Mucosa of gallbladder (tissue), 1 donor: ENCODE data around the gene KAT8. TPM values are rescaled to one million over a fixed set of nuclear protein-coding genes. Genes with fewer than 3 reads are reported as not detected.
"Not testable (repeated sequence)": the region's sequence is repeated elsewhere in the genome, so short reads cannot be mapped to it uniquely, and the experiment has no call there.

Experiments used
- DNase-seq: peaks from one replicate; pipeline ENCODE4 v3.0.0-alpha.2; 2020; ENCODE audit warnings: low spot score
- total RNA-seq: library from RNA; stranded (reverse); gene quantifications from one replicate; pipeline ENCODE4 v1.2.1, GENCODE V29; 2021
- donor health status: DM: no; HTN: no; CAD: no.

Gene KAT8
- total RNA-seq, 1 donor from 2014 or later = 67.2 TPM

DNA sequence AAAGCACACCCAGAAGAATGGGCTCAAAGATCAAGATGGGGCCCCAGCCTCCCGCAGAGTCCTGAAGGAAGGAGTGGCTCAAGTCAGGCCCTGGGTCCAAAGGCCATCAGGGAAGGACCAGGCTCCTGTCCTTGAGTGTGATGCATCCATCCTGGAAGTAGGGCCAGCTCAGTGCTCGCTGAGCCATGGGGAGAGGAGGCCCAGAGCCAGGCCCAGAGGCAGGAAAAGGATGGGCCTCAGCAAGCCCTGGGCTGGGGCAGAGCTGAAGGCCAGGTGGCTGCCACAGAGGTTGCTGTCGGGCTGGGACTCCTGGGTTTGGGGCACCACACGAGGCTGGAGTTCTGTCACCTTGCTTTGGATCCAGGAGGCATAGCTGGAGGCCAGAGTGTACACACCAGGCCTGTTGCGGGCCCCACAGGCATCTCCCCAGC is 14.4 kb downstream of the KAT8 start:
- peak; percentile 78 for DNase-seq

DNA sequence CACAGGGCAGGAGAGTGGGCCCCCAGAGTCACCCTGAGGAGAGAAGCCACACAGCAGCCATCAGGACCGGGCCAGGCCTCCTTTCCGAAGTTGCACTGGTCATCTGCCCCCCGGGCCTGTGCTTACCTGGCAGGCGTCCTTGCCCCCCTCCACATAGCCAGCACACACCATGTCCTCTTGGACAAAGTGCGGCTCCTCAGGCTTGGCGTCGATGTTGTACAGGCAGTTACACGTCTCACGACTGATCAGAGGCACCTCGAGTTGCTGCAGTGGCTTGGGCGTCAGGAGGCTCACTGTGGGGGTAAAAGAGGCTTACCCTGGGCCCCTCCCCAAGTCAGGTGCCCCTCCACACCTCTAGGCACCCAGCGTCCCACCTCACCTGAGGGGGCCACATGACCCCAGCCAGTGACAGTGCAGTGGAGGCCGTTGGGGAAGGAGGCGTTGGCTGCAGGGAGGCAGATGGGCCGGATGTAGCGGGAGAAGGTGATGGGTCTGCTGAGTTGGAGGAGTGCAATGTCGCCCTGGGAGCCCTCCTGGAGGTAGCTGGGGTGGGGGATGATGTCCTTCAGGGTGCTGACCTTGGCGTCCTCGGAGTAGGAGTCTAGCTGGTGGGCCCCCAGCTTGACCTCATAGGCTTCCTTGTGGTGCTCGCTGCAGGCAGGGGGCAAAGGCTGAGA is 15.0 kb downstream of the KAT8 start:
- DNase-seq = no peak

DNA sequence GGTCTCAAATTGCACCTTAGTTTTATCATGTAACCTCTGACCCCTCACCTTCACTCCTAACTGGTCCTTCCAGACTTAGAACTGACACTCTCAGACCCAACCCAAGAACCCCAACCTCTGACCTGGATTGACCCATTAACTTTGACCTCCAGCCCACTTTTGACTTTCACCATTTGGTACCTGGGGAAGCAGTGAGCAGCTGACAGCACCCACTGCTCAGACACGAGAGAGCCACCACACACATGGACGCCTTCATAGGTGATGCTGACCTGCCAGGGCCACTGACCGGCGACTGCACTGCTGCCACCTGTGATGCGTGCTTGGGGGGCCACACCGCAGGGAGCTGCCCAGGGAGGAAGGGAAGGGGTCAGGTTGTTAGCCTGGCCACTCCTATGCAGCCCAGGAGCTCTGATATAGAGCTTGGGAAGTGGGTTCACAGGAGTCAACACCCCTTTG is 15.6 kb downstream of the KAT8 start:
- no peak for DNase-seq

DNA sequence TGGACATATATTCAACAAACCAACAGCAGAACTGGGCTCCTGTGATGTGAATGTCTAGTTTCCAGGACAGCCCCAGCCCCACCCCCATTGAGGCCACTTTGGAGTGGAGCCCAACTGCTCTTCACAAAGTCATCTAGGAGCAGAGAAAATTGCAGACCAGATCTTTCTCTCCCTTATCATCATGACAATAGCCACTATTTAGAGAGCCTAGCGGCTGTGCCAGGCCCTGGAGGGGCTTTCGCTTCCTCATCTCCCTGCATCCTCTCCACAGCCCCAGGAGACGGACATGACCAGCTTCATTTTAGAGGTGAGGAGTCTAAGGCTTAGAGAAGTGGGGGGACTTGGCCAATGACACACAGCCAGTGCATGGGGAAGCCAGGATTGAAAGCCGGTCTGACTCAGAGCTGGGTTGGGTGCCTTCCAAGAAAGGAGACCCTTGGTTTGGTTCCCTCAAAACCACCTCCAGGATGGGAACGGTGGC is 16.7 kb downstream of the KAT8 start:
- no peak for DNase-seq

DNA sequence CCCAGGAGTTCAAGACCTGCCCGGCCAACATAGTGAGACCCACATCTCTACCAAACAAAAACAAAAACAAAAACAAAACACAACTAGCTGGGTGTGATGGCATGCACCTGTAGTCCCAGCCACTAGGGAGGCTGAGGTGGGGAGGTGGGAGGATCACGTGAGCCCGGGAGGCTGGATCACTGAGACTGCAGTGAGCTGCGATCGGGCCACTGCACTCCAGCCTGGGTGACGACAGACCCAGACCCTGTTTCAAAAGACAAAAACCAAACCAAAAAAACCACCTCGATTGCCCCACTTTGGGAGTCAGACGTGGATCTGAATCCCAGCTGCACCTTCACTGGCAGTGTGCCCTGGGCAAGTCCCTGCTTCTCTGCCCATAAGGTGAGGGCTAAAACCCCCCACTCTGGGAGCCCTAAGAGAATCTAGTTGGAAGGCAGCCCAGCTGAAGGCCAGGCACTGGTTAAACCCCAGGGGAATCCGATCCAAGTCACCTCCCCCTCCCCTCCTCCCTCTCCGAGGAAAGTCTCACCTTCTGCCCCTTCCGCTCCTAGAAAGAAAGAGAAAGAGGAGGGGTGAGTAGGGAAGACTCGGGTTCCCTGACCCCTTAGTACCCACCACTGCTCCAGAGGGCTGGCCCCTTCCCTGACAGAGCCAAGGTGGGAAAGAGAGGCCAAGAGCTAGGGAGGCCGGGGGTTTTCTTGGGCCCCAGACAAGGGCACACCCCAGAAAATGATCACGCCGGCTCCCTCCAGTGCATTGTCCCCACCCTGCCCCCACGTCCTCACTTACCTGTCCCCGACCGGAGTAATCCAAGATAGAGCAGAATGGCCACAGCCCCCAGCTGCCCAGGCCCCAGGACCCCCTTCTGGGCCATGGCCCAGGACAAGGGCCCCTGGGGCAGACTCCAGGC is 17.4 kb downstream of the KAT8 start:
- DNase-seq = peak; percentile 58

DNA sequence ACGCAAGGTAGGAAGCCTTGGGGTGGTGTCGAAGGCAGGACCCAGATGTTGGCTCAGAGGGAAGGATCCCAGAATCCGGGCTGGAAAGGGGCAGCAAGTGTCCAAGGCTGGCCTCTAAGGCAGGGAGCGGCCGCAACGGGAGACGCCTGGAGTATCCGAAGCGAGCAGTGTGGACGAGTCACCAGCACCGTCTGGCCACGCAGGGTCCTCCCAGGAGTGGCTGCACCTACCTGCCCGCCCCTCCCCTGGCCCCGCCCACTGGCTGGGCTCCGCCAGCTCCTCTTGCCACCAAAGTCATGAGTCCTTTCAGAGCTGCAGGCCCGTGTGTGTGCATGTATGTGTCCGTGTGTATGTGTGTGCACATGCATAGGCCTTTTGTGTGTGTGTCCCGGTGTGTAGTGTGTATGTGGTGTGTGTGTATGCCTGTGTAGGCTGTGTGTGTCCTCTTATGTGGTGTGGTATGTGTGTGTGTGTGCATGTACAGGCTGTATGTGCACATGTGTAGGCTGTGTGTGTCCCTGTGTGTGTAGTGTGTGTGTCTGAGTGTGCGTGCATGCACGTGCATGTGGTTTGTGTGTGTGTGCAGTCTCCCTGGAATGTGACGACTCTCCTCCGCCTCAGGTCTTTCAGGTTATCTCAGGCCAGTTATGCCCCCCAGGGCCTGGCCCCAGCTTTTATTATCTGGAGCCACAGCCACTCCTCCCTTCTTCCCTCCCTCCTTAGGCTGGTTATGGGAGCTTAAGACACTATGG is 18.2 kb downstream of the KAT8 start, which contains the start of gene PRSS8:
PRSS8 (minus strand) TSS at position 193 of the 752 bp plus-strand sequence. CDS start 229 bp downstream, outside the sequence.
- peak; percentile 91 for DNase-seq

DNA sequence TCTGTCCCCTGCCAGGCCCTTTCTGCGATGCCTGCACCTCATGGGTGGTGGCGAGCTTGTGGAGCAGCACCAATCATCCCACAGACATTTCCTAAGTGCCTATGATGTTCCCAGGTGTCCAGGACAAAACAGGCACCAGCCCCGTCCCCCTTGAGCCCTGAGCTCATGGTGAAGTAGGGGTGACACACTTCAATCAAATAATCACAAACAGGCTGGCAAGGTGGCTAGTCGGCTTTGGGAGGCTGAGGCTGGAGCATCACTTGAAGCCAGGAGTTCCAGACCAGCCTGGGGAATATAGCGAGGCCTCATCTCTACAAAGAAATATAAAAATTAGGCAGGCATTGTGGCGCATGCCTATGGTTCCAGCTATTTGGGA is 18.8 kb downstream of the KAT8 start:
- DNase-seq = no peak

DNA sequence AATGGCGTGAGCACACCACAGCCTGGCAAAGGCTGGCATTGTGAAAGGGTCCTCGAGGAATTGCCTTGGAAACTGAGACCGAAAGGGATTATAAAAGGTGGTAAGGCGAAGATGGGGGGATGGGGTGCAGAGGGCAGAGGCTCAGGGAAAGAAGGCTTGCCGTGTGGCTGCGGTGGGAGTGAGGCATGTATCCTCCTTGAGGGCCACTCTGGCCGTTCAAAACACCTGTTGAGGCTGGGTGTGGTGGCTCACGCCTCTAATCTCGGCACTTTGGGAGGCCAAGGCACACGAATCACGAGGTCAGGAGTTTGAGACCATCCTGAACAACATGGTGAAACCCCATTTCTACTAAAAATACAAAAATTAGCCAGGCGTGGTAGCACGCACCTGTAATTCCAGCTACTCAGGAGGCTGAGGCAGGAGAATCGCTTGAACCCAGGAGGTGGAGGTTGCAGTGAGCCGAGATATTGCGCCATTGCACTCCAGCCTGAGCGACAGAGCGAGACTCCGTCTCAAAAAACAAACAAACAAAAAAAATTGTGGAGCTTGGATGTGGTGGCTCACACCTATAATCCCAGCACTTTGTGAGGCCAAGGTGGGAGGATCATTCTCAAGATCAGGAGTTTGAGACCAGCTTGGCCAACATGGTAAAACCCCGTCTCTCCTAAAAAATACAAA is 19.5 kb downstream of the KAT8 start:
- DNase-seq = not testable (repeated sequence)

DNA sequence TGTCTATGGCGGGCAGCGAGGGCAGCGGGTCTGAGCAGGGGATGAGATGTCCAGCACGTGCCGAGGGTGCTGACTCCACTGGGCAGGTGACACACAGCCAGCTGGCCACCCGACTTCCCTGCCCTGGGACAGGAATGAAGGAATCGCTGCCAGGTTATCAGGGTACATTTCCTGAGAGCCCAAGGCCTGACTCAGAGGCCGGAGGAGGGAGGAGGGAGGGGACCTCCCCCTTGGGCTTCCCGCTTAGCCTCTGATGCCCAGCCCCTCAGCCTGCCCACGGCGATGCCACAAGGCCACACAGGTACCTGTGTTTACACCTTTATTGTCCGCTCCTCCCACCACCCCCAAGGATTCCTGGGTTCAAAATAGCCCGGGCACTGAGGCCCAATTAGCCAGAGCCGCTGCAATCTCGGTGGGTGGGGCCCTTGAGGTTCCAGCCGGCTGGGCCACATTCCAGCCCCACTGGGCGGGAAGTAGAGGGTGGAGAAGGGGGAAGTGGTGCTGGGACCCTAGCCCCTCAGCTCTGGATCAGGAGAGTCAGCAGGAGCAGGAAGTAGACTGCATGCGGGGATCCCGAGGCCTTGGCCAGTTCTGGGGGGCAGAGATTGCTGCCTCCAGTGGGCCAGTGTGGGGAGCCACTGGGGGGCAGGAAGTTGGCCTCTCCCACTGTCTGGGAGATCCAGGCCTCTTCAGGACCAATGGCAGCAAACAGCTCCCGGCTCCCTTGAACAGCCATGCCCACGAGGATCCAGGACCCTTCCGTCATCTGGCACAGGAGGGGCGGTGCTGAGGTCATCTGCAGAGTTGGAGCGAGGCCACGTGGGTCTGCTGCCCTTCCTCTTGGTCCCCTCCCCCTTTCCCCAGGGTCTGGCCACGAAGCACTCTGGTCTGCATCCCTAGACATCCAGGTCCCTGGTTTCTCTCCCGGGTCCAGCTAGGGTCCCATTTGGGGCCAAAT is 21.4 kb downstream of the KAT8 start:
- peak; percentile 84 for DNase-seq

DNA sequence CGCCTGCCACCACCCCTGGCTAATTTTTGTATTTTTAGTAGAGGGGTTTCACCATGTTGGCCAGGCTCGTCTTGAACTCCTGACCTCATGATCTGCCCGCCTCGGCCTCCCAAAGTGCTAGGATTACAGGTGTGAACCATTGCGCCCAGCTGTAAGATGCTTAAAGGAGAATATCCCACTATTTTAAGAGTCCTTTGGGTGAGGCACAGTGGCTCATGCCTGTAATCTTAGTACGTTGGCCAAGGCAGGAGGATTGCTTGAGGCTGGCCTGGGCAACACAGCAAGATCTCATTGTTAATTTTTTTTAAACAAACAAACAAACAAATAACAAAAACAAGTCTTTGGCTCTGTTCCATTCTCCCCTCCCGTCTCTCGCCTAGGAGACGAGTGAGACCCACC is 23.6 kb downstream of the KAT8 start:
- not testable (repeated sequence) for DNase-seq

DNA sequence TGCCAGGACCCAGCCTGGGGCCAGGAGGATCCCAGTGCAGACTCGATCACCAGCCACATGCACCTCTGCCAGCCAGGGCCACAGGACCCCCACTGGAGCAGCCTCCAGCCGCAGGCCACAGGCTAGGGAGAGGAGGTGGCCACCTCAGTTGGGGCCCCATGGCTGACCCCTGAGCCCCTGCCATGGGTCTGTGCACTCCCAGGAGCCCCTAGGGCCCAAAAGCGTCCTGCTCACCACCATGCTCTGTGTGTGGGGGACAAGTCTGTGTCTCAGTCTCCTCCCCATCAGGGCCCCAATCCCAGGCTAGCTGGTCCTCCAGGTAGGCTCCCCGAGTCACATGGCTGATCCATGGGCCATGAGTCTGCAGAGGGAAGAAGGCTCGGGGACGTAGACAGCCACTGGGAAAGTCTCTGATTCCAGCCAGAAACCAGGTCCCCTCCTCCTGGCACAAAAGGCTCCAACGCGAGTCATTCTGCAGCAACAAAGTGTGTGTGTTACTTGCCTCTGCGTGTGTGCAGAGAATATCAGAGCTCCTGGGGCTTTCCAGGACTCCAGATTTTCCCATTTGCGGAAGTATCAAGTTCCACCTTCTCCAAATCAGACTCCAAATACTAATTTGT is 24.1 kb downstream of the KAT8 start:
- DNase-seq = peak; percentile 46

DNA sequence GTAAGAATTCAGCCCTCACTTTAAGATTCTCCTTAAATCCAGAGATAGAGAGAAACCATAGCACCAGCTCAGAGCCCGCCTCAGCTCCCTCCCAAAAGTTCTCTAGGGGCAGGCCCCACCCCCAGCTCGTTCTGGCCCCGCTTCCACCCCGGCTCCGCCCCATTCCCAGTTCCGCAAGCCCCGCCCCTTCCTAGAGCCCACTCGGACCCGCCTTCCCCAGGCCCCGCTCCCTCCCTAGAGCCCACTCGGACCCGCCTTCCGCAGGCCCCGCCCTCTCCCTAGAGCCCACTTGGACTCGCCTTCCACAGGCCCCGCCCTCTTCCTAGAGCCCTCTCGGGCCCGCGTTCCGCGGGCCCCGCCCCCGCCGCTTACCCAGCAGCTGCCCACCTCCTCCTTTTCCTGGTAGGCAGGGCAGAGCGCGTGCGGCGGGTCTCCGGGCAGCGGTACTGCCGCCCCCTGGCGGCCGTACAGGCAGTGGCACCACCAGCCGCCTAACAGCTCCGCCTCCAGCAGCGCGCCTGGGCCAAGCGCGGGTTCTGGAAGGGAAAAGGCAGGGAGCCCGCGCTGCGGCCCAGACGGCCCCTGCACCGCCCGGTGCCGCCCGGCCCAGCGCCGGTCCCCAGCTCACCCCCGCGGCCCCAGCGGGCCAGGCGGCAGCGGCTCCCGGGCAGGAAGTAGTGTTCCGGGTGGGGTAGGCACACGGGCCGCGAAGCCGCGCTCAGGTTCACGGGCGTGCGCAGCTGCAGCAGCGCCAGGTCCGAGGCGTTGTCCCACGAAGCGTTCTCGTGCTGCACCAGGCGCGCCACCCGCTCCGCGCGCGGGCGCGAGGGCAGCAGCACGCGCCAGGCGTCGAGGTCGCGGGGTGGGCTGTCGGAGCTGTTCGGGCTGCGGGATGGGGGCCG is 24.9 kb downstream of the KAT8 start:
- DNase-seq = peak; percentile 99

DNA sequence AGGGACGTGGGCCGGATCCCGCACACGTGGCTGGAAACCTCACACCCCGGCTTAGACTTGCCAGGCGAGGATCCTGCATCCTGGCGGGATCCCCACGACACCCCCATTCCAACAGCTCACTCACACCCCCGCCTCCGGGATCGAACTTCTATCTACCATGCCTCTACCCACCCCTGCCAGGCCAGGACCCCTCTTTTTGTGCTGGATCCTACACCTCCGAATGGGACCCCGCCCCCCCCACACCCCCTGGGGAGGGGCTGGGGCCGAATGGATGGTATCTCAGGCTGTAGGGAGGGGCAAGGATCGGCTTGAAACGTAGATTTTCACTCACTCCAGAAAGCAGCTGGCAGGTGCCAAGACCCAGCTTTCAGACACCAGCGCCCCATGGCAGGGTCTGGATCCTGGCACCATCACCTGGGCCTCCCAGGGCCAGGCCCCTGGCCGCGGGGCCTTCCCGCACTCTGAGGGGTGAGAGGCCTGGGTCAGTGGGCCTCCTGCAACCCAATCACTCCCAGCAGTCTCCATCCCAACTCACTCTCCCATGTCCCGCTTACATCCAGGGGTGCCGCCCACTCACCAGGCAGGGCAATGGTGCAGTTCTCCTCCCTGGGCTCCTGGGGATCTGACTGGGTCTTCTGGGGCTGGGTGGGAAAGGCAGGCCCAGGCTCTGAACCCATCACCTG is 25.7 kb downstream of the KAT8 start:
- no peak for DNase-seq

DNA sequence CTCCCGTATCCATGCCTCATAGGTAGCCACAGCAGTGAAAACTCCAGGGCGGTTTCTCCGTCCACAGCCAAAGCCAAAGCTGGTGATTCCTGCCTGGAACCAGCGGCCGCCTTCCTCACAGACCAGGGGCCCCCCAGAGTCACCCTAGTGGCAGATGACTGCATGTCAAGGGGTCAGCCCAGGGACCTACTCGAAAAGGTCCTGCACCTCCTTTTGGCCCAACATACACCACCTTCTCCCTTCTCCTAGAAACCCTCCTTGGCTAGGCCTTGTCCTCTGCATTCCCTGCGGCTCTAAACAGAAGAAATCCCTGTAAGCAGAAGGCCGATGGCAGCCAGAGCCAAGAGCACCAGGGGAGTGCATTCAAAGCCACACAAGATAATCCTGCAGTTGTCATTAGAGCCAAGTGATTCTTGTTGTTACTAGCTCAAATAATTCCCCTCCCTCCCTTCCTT is 26.3 kb downstream of the KAT8 start:
- DNase-seq = no peak

DNA sequence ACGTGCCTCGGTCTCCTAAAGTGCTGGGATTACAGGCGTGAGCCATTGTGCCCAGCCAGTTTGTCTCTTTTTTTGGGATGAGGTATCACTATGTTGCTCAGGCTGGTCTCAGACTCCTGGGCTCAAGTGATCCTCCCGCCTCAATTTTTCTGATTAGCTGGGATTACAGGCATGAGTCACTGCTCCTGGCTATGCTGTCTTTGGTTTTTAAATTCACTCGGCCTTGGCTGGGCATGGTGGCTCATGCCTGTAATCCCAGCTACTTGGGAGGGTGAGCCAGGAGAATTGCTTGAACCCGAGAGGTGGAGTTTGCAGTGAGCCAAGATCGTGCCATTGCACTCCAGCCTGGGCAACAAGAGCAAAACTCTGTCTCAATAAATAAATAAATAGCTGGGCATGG is 27.0 kb downstream of the KAT8 start:
- not testable (repeated sequence) for DNase-seq

DNA sequence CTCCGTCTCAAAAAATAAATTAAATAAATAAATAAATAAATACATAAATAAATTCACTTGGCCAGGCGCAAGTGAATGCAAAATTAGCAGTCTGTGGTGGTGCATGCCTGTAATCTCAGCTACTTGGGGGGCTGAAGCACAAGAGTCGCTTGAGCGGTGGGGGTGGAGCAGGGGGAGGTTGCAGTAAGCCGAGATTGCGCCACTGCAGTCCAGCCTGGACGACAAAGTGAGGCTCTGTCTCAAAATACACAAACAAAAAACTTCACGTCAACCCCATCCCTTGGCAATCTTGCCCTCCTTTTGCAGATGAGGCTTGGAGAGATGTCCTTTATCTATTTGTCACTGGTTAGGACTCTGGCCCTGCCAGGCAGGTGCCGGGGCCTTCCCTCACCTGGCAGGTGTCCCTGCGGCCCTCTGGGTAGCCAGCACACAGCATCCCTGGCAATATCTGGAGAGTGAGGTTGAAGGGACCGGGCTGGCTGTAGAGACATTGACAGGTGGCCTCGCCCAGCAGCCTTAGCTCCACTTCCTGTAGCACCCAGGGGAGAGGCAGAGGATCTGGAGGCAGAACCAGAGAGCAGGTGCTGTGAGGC is 28.0 kb downstream of the KAT8 start:
- DNase-seq = no peak

DNA sequence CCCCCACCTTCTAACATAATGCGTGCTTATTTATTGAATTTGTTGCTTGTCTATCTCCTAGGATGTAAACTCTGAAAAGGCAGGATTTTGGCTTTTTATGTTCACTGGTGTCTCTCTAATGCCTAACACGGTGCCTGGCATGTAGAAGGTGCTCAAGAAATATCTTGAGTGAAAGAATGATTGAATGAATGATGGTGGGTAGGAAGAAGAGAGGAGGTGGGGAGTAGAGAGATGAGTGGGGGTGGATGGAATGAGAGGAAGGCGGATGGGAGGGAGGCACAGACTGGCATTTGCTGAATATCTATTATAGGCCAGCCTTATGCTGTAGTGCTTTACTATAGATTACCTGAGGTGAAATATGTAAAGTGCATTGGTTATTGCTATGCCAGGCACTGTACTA is 30.1 kb downstream of the KAT8 start:
- DNase-seq = no peak
